HPDE6-E6E7 (cell line): ENCODE results near the gene LEFTY1.

ENCODE experiments used
- DNase-seq: peaks from one replicate; pipeline ENCODE4 v3.0.0; 2011; ENCODE audit warnings: missing footprints; ENCODE audit errors: extremely low spot score

LEFTY1 gene

GRCh38 chr1:225873281-225873850 lies 15.6 kb downstream of the LEFTY1 start:
- DNase-seq: no peak

DNA sequence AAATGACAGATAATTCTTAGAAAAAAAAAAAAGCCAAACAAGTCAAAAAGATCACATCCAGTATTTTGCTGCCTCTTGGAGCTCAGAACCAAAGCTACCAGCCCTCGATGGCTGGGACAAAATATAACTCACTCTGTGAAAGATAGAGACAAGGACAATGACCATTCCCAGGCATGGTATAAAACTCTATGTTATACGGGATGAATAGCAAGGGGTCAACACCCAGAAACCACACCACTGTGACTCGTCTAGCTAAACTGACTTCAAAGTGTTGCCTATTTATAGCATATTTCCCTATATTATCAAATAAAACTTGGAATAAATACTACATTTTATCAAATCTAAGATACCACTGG lies 16.9 kb downstream of the LEFTY1 start:
- DNase-seq: no peak

GRCh38 chr1:225871359-225872074 lies 17.4 kb downstream of the LEFTY1 start:
- DNase-seq: no peak

DNA sequence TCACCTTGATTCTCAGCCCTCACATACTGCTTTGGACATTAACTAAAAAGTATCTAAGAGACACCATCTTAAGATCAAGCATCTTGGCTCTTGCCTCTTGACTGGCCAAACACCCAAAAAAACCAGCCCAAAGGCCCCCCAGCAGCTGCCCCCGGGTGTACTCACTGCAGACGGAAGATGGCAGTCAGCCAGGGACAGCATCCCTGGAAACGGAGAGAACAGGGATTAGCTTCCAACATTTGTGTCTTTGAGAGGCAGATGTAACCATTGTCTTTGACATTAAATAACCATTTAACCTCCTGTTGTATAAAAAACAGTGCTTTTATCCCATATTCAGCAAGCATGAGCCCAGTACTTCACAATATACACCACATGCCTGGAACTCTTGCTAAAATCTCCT lies 18.0 kb downstream of the LEFTY1 start:
- DNase-seq: no peak

DNA sequence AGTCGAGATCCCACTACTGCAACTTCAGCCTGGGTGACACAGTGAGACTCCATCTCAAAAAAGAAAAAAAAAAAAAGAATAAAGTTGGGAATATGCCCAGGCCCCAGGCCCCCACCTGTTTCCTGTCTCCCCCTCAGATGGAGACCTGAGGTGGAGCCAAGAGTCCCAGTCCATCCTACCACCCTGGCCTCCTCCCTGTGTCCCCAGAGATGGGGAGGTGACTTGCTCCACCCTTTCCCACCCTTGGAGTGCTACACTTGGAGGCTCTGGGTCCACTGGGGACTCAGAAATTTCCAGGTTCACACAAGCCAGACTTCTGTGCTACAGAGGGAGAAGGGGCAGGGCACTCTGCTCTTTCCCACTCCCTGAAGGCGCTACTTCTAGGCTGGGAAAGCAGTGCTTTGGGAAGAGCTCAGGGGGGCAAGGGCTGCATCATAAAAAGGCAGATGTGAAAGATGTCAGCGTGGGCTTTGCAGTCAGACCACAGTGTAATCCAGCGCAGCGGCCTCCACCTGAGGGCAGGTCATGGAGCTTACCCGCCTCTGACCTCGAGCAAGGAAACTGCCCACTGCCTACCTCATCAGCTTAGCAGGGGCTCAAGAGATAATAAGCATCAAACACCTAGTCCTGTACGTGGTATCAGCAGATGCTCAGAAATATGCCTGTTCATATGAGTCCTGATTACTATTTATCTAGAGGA lies 20.2 kb downstream of the LEFTY1 start:
- DNase-seq: no peak

- DNase-seq: no peak
These were observed 22.0 kb downstream of the LEFTY1 start for GRCh38 chr1:225866981-225867380.

GRCh38 chr1:225866061-225866837 lies 22.7 kb downstream of the LEFTY1 start:
- no peak for DNase-seq

DNA sequence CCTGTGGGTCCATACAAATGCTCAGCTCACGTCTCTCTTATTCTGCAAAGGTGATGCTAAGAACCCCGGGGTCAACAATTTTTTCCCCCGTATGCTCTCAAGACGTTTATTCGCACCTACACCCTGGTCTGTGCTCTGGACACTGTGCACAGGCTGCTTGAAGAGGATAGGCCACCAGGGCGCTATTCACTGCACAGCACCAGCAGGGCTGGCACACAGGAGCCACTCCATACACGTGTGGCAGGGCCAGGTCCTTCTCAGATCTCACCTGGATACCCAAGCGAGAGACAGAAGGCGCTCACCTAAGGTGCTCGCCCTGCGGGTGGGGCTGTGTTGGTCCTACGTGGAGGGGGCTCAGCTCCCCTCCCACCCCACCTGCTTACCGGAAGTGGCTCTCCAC lies 23.4 kb downstream of the LEFTY1 start:
- no peak for DNase-seq

DNA sequence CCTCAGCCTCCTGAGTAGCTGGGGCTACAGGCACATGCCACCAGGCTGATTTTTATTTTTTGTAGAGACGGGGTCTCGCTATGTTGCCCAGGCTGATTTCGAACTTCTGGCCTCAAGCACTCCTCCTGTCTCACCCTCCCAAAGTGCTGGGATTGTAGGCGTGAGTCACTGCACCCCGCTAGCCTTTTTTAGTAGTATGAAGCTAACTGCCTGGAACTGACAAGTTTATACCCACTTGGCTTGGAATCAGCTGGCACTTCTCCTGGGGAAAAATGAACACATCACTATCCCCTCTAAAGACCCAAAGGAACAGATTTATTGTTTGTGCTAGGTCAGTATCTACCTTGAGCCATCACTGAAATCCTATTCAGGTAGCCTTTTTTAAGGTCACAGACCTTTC lies 25.8 kb downstream of the LEFTY1 start:
- no peak for DNase-seq

- DNase-seq: no peak
These were observed 26.4 kb downstream of the LEFTY1 start for GRCh38 chr1:225862581-225862950.

- DNase-seq: no peak
These were observed 26.9 kb downstream of the LEFTY1 start for GRCh38 chr1:225861834-225862580.

- no peak for DNase-seq
These were observed 28.0 kb downstream of the LEFTY1 start for GRCh38 chr1:225860876-225861441.

- no peak for DNase-seq
These were observed 28.8 kb downstream of the LEFTY1 start for GRCh38 chr1:225860107-225860506.

GRCh38 chr1:225859151-225859550 lies 29.8 kb downstream of the LEFTY1 start:
- no peak for DNase-seq

- no peak for DNase-seq
These were observed 31.7 kb downstream of the LEFTY1 start for GRCh38 chr1:225857256-225857655.

GRCh38 chr1:225855503-225856300 lies 33.2 kb downstream of the LEFTY1 start:
- DNase-seq: no peak

- DNase-seq: no peak
These were observed 35.5 kb downstream of the LEFTY1 start for GRCh38 chr1:225853441-225853840.

- DNase-seq: no peak
These were observed 36.4 kb downstream of the LEFTY1 start for GRCh38 chr1:225852413-225853124.

DNA sequence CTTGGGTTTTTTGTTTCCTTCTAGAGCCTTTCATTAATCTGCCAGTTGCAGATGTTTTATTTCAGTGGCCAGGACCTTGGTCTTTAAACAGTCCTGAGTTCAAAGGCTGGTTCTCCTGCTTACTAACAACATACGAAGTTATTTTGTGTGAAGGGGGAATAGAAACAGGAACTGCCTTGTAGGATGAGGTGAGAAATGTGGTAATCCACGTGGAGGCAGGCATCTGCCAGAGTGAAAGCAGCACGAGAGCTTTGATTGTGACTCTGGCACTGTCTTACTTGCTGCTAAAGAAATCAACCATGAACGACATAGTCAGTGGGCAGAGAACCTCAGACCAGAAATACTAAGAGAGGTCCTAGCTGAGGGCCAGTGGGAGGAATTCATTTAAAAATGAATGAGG lies 37.1 kb downstream of the LEFTY1 start:
- DNase-seq: no peak

- DNase-seq: no peak
These were observed 38.6 kb downstream of the LEFTY1 start for GRCh38 chr1:225850370-225850769.
